MCF 10A (cell line): ENCODE data around the gene ANO2. TPM values are rescaled to one million over a fixed set of nuclear protein-coding genes. Genes with fewer than 3 reads are reported as not detected.

Experiments used
- BruUV-seq: library from RNA; stranded (reverse); fragments of 400-500 nt; replicated peaks from 2 replicates; lab custom pipeline; 2021; lab: Mats Ljungman, UMichigan
- CTCF ChIA-PET: fragments of 300-600 bp; sonication (Branson Sonifier 250); formaldehyde crosslinking; extraction: SDS; loops from one replicate; lab custom pipeline; 2021; ENCODE audit warnings: antibody characterized with exemption, inconsistent platforms; lab: Yijun Ruan, JAX
- POLR2A ChIA-PET: fragments of 300-600, 350-650 bp; sonication (Branson Sonifier 250); formaldehyde crosslinking; extraction: SDS; loops from one replicate; lab custom pipeline; 2020; ENCODE audit warnings: antibody characterized with exemption, inconsistent platforms; lab: Yijun Ruan, JAX
- DNase-seq: peaks from one replicate; pipeline ENCODE4 v3.0.0-alpha.2; 2018; ENCODE audit not compliant: unreplicated experiment
- H3K27ac Mint-ChIP-seq: one replicate; pipeline ENCODE4 v1.8.0; 2022; ENCODE audit warnings: mild to moderate bottlenecking, low read depth, mixed read lengths; ENCODE audit not compliant: unreplicated experiment
- H3K27me3 Mint-ChIP-seq: one replicate; pipeline ENCODE4 v1.8.0; 2022; ENCODE audit warnings: mixed read lengths; ENCODE audit not compliant: insufficient read depth, unreplicated experiment
- H3K36me3 Mint-ChIP-seq: one replicate; pipeline ENCODE4 v1.8.0; 2022; ENCODE audit warnings: mild to moderate bottlenecking, moderate library complexity, mixed read lengths; ENCODE audit not compliant: insufficient read depth, unreplicated experiment
- H3K4me1 Mint-ChIP-seq: one replicate; pipeline ENCODE4 v1.8.0; 2022; ENCODE audit warnings: mixed read lengths; ENCODE audit not compliant: insufficient read depth, unreplicated experiment
- H3K4me3 Mint-ChIP-seq: one replicate; pipeline ENCODE4 v1.8.0; 2022; ENCODE audit warnings: mild to moderate bottlenecking, moderate library complexity, mixed read lengths; ENCODE audit not compliant: unreplicated experiment
- H3K9me3 Mint-ChIP-seq: one replicate; pipeline ENCODE4 v1.8.0; 2022; ENCODE audit warnings: mixed read lengths; ENCODE audit not compliant: unreplicated experiment
- CTCF ChIP-seq: fragments of 200-600 bp; IDR thresholded peaks from one replicate; pipeline ENCODE4 v1.8.0; 2022; ENCODE audit warnings: antibody characterized with exemption, mild to moderate bottlenecking; ENCODE audit not compliant: unreplicated experiment
- intact Hi-C: fragments of 100-400 bp; cut with micrococcal nuclease; formaldehyde crosslinking; loops from 2 replicates; pipeline ENCODE4 v1.14.1; 2022
- total RNA-seq: library from RNA; stranded (reverse); gene quantifications from 2 replicates; pipeline ENCODE4 v1.2.3, GENCODE V29; 2022

Gene ANO2
- total RNA-seq, 1 experiment from 2014 or later: not detected

- no peak overlapping the region for H3K27ac Mint-ChIP-seq
- no peaks in the 10 kb centered on the region for H3K27me3 Mint-ChIP-seq
- H3K36me3 Mint-ChIP-seq: peaks cover 6% of the 10 kb centered on the region
- intact Hi-C loops: no loop called here
- DNase-seq: no peak
- H3K4me1 Mint-ChIP-seq: no peaks in the 10 kb centered on the region
- no TSS peak for BruUV-seq
- H3K4me3 Mint-ChIP-seq: no peak overlapping the region
- H3K9me3 Mint-ChIP-seq: peaks cover 40% of the 10 kb centered on the region
- ChIA-PET CTCF (interaction anchor here (0.6 kb wide), 1 partner anchor 15 kb away, joined by 5 read pairs; no protein-coding TSS in a partner anchor), POLR2A (no interaction called here)
- TF ChIP-seq CTCF: no peak
Observed at GRCh38 chr12:5568325-5568981, 376.6 kb downstream of the ANO2 start.

GRCh38 chr12:5567016-5567725 lies 377.9 kb downstream of the ANO2 start:
- Mint-ChIP-seq H3K27ac (no peak overlapping the region), H3K4me3 (no peak overlapping the region), H3K4me1 (no peaks in the 10 kb centered on the region), H3K27me3 (no peaks in the 10 kb centered on the region), H3K9me3 (peaks cover 42% of the 10 kb centered on the region), H3K36me3 (peaks cover 6% of the 10 kb centered on the region)
- CTCF ChIA-PET: interaction anchor here (0.6 to 0.7 kb wide), 2 partner anchors 342 to 1574 kb away, joined by 3 read pairs; no protein-coding TSS in a partner anchor
- no peak for TF ChIP-seq CTCF
- BruUV-seq: no TSS peak
- intact Hi-C loops: no loop called here
- POLR2A ChIA-PET: no interaction called here
- DNase-seq: no peak

GRCh38 chr12:5565933-5566599 lies 379.0 kb downstream of the ANO2 start:
- CTCF ChIA-PET: interaction anchor here (0.7 to 1.1 kb wide), 3 partner anchors 19 to 341 kb away, joined by 3 to 7 read pairs (median 3); no protein-coding TSS in a partner anchor
- no peak for TF ChIP-seq CTCF
- intact Hi-C loops: no loop called here
- POLR2A ChIA-PET: no interaction called here
- no TSS peak for BruUV-seq
- no peak for DNase-seq
- Mint-ChIP-seq H3K27me3 (no peaks in the 10 kb centered on the region), H3K4me1 (no peaks in the 10 kb centered on the region), H3K4me3 (no peak overlapping the region), H3K9me3 (peaks cover 38% of the 10 kb centered on the region), H3K36me3 (peaks cover 6% of the 10 kb centered on the region), H3K27ac (no peak overlapping the region)

GRCh38 chr12:5562581-5562980 lies 382.5 kb downstream of the ANO2 start:
- Mint-ChIP-seq H3K4me1 (no peaks in the 10 kb centered on the region), H3K36me3 (peaks cover 6% of the 10 kb centered on the region), H3K27ac (no peak overlapping the region), H3K9me3 (peaks cover 37% of the 10 kb centered on the region), H3K27me3 (no peaks in the 10 kb centered on the region), H3K4me3 (no peak overlapping the region)
- POLR2A ChIA-PET: no interaction called here
- BruUV-seq: no TSS peak
- no peak for TF ChIP-seq CTCF
- no peak for DNase-seq
- intact Hi-C loops: no loop called here
- CTCF ChIA-PET: no interaction called here
